Erythroblast (primary cell): ENCODE results near the gene ZNF618.

Experiments used
- GATA1 ChIP-seq: IDR thresholded peaks from 2 replicates; pipeline ENCODE4 v1.6.1; 2011; ENCODE audit warnings: low read depth, mild to moderate bottlenecking, control low read depth, low read length, moderate library complexity
- POLR2A ChIP-seq: IDR thresholded peaks from 2 replicates; pipeline ENCODE4 v1.6.1; 2011; ENCODE audit warnings: mild to moderate bottlenecking, low read length

GRCh38 chr9:114055894-114056293, 179.8 kb downstream of the ZNF618 start:
- no peak for TF ChIP-seq POLR2A
- no peak for TF ChIP-seq GATA1
